Stimulated activated CD4-positive, alpha-beta T cell treated with anti-CD3 and anti-CD28 coated beads, Interleukin-15, amount 100 ng/mL, for 48 hours (primary cell): ENCODE data around the gene ATAD2B.

Source experiments
- DNase-seq, 2 donors: peaks; one replicate each; pipeline ENCODE4 v3.0.0-alpha.2; 2020; ENCODE audit warnings: low read depth in 2 of 2

ATAD2B gene

GRCh38 chr2:23837871-23838270, 89.1 kb downstream of the ATAD2B start:
- no peak for DNase-seq

DNA sequence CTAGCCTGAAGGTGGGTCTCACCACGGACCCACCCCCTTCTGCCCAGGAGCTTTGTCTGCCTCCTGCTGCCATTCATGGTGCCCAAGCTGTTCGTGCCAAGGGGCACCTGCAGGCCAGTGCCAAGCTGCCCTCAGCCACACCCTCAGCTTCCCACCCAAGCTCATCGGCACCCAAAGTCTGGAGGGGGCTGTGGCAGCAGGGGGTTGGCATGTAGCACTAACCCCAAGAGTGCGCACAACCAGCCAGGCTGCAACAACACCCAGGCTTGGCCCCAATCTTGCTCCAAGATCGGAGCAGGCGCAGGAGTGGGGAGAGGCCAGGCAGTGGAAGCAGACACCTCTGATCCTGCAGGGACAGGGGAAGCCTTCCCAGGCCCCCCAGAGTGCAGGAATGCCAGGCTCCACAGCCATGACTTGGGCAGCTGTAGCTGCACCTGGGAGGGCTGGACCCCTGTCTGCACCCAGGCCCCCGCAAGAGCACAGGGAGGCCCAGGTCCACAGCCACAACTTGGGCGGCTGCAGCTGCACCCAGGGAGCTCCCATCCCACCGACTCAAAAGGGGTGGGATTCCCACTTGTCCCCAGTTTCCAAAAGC, 89.9 kb downstream of the ATAD2B start:
- DNase-seq, result no peak

DNA sequence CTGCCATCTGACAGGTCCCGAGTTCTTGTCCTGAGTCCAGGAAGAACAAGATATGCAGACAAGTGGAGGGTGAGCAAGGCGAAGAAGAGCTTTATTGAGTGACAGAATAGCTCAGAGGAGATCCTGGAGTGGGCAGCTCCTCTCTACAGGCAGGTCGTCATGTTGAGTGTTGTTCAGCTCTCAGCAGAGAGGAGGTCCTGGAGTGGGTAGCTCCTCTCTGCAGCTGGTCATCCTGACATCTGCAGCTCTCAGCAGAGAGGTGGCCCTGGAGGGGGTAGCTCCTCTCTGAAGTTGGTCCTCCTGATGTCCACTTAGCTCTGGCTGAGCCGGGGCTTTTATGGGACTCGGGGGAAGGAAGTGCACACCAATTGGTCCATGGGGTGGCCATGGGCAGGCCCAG, 90.4 kb downstream of the ATAD2B start:
- no peak for DNase-seq

DNA sequence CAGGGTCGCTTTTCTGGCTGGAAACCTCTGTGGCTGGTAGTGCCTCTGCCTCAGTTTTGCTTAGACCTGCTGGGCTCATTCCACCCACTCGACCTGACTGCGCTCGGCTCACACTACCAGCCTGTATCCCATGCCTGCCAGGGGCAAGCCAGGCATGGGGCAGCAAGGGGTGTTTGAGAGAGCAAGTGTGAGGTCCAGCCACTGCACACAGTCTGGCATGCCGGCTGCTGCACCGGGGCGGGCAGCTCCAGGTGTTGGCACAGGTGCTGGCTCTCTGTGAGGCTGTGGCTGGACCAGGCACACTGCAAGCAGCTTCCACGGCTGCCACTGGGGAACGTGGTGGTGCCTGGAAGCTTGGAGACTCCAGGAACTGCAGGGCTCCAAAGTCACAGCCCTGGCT, 90.9 kb downstream of the ATAD2B start:
- DNase-seq, result no peak

GRCh38 chr2:23835423-23835822, 91.5 kb downstream of the ATAD2B start:
- DNase-seq, result no peak

DNA sequence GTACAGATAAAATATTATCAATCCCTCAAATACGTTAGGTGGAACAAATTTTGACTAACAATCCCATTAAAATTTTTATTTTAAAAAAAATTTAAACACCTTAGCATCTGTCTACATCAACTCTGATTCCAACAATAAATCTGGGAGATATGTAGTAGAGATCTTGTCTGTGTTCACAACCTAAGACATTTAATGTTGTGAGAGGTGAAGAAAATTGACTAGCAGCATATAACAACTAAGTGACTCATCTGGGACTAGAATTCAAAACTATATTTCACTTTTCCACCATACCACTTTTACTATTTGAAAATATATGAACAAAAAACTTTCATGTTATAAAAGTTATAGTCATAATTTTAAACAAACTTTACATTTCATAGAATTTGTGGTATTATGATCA, 97.9 kb downstream of the ATAD2B start:
- no peak for DNase-seq

- no peak for DNase-seq
Measured at GRCh38 chr2:23828256-23828980, 98.5 kb downstream of the ATAD2B start.

DNA sequence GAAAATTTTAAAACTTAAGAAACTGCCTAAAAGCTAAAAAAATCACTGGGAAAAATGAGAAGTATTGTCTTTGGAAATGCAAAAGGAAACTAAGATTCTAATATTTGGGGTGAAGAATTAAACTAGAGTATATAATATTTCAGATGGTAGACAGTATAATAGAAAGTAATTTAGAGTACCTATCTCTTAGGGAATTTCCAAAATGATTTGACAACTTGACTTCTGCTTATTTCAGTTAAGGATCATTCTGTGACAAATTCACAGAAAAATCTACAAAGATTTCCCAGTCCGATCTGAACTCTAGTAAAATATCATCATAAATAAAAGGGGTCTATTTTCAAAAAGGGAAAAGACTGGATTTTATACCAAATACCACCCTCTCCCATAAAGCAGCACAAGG, 99.6 kb downstream of the ATAD2B start:
- DNase-seq, result no peak

- DNase-seq, result no peak
Measured at GRCh38 chr2:23826771-23827170, 100.2 kb downstream of the ATAD2B start.

DNA sequence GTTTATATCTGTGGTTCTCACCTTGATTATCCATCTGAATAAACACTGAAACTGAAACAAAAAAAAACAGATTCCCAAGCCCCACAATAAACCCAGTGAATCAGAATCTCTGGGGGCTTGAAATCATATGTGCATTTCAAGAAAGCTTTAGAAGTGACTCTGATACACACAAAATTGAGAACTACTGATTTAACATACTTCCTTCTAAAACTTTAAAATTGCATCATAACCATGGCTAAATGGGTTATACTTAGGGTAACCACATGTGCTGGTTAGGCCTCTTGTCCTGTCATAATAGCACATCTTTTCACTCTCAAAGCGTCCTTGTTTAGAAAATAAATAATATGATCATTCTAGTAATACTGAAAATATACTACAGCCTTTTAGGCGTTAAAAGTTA, 100.9 kb downstream of the ATAD2B start:
- no peak for DNase-seq

DNA sequence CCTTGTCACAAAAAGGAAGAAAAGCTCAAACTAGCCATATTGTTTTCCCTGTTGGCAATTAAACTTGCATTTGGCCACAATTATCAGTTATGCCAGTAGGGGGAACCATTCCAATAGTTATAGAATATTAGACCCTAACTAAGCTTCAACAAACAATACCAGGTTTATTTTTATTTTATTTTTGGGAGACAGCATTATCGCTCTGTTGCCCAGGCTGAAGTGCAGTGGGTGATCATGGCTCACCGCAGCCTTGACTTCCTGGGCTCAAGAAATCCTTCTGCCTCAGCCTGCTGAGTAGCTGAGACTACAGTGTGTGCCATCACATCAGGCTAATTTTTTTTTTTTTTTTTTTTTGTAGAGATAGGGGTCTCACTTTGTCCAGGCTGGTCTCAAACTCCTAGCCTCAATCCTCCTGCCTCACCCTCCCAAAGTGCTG, 102.1 kb downstream of the ATAD2B start:
- DNase-seq, result peak in 1 of 2 donors; percentile 7

- DNase-seq, result no peak
Measured at GRCh38 chr2:23823863-23824262, 103.1 kb downstream of the ATAD2B start.

DNA sequence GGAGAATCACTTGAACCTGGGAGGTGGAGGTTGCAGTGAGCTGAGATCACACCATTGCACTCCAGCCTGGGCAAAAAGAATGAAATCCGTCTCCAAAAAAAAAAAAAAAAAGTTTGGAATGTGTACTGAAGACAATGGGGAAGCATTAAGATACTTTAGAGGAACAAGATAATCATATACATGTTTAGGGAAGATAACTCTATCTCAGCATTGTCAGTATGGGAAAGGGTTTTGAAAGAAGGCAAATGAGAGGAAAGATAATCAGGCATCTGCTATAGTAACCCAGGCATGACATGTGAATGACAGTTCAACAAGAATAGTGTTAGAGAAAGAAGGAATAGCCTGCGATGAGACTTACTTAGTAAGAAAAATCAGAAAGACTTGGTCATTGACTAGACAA, 112.0 kb downstream of the ATAD2B start:
- no peak for DNase-seq

DNA sequence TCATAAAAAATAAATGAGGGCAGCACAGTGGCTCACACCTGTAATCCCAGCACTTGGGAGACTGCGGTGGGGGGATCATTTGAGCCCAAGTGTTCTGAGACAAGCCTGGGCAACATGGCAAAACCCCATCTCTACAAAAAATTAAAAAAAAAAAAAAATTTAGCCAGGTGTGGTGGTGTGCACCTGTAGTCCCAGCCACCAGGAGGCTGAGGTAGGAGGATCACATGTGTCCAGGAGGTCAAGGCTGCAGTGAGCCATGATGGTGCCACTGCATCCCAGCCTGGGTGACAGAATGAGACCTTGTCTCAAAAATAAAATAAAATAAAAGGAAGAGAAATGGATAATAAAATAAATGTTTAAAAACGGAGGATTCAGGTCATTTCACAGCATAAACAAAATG, 113.5 kb downstream of the ATAD2B start:
- DNase-seq, result no peak

DNA sequence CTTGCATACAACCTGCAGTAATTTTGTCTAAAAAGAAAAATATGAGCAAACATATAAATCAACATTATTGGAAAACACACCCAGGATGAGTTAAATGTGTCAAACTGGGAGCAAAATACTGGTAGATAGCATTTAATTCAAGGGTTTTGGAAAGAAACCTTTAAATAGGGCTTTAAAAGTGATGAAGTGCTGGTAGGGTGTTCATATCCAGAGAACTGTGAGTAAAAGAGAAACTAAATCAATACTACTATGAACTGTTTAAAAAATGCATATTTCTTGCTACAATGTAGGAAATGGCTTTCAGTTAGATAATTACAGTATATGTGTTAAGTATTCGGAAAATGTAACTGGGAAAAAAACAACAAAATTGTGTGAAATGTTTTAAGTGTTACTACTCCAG, 117.8 kb downstream of the ATAD2B start:
- DNase-seq, result no peak

DNA sequence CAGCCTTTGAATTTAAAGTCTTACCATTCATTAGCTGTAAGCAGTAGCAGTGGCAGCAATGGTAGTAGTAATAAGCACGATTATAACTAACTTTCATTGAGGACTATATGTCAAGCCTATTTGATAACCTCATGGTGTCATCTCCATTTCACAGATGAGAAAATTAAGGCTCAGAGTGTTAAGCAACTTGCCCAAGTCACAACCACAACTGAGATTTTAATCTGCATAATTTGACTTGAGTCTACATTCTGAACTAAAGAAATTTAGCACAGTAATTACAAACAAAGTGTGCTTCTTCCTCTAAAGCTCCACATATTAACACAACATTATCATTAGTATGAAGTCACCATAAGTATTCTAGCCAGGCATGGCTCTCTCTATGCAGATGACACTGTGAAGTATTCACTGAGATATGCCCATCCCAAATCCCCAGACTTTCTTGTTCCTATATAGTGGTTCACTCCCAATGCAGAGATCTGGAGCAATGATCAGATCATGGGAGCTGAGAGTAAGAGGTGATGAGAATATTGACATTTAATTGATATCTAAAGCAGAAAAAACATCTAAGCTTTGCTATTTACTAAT, 120.2 kb downstream of the ATAD2B start:
- DNase-seq, result no peak

- DNase-seq, result no peak
Measured at GRCh38 chr2:23806201-23806600, 120.7 kb downstream of the ATAD2B start.

DNA sequence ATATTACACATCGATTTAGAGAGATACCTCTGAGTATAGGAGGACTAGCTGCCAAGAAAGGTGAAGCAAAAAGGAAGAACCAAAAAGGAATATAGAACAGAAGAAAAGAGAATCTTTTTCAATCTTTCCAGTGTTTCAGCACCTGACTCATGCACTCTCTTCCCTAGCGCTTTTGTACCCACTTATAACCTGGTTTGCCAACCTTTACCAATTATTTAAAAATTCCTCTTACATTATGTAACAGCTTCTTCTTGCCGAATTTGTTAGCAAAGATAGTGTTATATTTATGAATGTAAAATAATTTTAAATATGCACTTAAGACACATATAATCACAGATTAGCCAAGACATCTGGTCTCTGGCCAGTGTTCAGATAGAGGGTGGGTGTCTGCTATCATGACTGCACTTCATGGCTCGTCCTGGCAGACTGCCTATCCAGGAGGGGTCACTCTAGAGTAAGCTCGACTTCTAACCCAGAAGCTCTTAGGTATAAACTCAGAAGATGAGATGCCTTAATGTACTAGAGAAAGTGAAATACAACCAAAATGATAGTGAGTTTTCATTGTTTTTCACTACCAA, 122.9 kb downstream of the ATAD2B start:
- DNase-seq, result peak in 1 of 2 donors; percentile 2

GRCh38 chr2:23803264-23803964, 123.5 kb downstream of the ATAD2B start:
- DNase-seq, result no peak

DNA sequence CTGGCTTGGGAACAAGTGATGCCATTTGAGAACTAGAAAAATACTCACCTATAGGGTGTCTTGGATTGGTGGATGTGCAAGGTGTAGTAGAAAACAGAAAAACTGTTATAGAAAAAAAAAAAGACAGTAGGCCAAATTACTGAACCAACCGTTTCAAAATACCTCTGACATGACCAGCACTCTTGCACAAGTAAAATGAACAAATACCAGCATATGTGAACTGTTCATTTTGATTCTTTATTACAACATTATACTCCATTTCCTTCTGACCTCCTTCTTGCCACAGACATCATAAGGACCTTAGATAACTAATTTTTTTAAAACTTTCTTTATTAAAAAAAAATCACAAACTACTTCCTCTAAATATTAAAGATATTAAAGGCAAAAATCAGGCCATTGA, 125.5 kb downstream of the ATAD2B start:
- DNase-seq, result no peak

- DNase-seq, result no peak
Measured at GRCh38 chr2:23794234-23794633, 132.7 kb downstream of the ATAD2B start.

DNA sequence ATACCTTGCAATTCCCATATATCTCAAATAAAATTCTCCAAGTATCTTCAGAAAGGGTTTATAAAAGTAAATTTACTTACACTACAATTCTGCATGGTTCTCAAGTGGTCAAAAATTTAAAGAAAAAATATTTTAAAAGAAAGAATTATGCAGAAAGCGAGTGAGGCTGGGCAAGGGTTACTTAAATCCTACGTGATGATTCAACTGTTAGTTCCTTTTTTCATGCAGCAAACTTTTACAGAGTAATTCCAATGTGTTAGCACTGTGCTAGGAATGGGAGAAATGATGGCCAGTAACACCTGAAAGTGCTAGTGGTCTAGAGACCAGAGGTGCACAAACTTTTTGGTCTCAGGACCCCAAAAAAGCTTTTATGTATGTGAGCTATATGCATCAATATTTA, 133.4 kb downstream of the ATAD2B start:
- DNase-seq, result no peak
